Measurements from ENCODE around the gene GDNF. TPM values are rescaled to one million over a fixed set of nuclear protein-coding genes. Genes with fewer than 3 reads are reported as not detected.
"Not testable (repeated sequence)": the region's sequence is repeated elsewhere in the genome, so short reads cannot be mapped to it uniquely, and the experiment has no call there.

Gene GDNF
- total RNA-seq, 2 experiments from 2014 or later = not detected

DNA sequence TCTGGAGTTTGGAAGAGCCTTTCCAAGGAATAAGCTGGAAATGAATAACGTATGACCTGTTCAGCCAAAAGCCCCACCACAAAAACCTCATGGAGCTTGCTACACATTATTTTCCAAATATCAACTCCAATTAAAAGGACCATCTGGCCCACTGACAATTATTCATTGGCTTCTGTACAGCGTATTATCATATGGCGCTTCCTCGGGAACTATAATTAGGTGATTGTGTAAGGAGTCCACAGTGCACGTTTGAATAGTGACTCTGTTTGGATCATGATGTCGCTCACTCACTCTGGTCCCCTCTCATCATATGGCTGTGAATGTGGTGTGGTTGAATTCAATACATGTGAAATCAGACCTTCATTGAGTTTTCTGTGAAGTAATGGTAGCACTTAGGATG is 52.1 kb downstream of the GDNF start:
- ChIA-PET CTCF (no interaction called here), POLR2A (no interaction called here)

GRCh38 chr5:37786862-37787519 is 52.9 kb downstream of the GDNF start:
- ChIA-PET POLR2A (no interaction called here), CTCF (no interaction called here)

DNA sequence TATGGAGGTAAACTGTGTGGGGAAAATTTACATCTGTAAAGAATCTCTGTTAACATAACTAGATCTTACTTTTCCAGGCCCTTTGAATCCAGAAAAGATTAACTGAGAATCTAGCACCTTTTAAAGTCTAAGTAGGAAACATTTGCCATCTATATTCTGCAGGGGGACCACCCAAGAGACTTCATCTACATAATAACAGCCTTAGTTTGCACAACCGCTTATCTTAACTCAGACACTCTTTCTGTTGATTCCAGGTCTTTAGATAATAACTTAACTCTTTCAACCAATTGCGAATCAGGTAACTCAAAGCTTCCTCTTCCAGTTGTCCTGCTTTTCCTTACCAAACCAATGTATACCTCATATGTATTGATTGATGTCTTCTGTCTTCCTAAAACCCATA is 53.4 kb downstream of the GDNF start:
- POLR2A ChIA-PET = no interaction called here
- CTCF ChIA-PET = no interaction called here

DNA sequence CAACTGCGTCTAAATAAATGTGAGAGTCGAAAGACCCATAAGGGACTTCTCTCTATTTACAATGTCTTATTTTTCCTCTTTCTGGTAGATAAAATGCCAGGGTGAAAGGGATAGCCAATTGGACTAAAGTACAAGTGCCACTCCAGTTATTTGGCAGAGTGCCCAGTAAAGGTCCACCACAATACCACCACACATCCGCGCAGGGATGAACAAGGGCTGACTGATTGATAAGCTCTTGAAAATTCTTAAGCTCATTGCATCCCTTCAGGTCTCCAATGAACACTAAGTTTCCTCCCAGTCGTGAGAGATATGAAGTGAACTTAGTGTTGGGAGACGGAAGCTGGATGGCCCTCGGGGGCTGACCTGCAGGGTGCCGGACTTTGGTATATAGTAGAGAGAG is 58.4 kb downstream of the GDNF start:
- POLR2A ChIA-PET = not testable (repeated sequence)

DNA sequence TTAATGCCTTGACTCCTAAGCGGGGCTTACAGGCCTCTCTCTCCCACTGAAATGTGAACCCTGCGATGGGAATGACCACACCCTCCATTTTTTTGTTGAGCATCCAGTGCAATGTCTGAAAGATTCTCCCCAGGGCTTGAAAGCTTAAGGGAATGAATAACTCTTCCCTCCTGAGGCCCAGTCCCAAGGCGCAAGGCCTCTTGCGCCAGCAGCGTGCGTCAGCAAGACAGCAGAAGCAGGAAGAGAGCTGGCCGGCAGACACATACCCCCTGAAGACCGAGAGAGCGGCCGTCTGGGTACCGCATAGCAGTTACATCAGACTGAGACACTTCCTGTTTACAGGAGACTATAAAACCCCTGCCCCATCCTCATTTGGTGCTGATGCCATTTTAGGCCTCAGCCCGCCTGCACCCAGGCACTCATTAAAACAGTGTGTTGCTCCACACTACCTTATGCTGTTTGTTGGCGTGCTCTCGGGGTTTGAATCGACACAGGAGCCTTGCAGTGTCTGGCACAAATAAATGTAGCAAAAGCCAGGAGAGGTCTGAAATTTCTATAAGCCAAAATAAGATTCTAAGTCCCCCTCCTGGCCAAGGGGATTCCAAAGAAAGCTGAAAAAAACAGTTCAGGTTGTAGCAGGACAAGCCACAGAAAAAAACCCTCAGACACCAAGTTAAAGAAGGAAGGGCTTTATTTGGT is 62.3 kb downstream of the GDNF start:
- ChIA-PET POLR2A (no interaction called here), CTCF (no interaction called here)

More for the DNA sequence above, 58.4 kb downstream of the GDNF start:
- CTCF ChIA-PET = interaction anchor here (0.6 kb wide), 1 partner anchor 14 kb away, joined by 3 read pairs; no protein-coding TSS in a partner anchor

GRCh38 chr5:37776826-37777225 is 63.0 kb downstream of the GDNF start:
- ChIA-PET CTCF (no interaction called here), POLR2A (no interaction called here)

GRCh38 chr5:37774912-37775483 is 64.8 kb downstream of the GDNF start:
- ChIA-PET CTCF (interaction anchor here (1.1 kb wide), 1 partner anchor 9 kb away, joined by 4 read pairs; no protein-coding TSS in a partner anchor), POLR2A (no interaction called here)

GRCh38 chr5:37773809-37774208 is 66.0 kb downstream of the GDNF start:
- CTCF ChIA-PET = no interaction called here
- POLR2A ChIA-PET = no interaction called here

DNA sequence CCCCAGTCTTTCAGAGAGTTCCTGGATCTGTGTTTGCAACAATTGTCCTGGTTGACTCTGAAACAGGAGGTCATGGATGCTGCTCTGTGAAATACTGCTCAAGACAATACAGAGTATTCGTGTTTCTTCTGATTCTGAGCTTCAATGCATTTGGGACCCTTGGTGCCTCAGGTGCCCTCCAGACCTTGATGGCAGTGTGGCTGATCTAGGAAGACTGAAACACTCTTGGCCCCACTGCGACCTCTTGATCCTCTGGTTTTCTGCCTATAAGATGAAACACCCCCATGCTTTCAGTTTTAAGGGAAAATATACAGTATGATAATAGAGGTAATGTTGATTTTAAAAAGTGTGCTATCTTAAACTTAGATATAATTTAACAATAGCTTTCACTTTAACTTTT is 67.6 kb downstream of the GDNF start:
- POLR2A ChIA-PET = no interaction called here
- CTCF ChIA-PET = no interaction called here

GRCh38 chr5:37771731-37772130 is 68.1 kb downstream of the GDNF start:
- POLR2A ChIA-PET = no interaction called here
- CTCF ChIA-PET = no interaction called here

- POLR2A ChIA-PET = no interaction called here
Observed at GRCh38 chr5:37771203-37771611, 68.6 kb downstream of the GDNF start.

DNA sequence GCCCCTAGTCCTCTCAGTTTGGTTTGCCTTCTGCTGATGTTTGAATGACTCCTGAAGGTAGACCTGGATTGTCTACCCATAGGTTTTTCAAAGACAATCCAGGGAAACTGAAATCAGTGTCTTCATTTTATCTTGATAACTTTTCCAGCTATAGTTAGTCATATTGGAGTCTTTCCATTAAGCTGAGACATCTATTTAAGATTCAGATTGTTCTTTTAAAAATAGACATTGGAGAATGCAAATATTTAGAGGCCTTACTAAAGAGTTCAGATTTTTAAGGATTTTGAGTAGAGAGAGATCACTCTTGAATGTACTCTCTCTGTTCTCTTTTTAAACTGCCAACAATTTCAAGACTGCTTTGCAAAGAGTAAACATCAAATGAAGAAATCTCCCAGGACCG is 69.1 kb downstream of the GDNF start:
- POLR2A ChIA-PET = no interaction called here
- CTCF ChIA-PET = no interaction called here

More at GRCh38 chr5:37771203-37771611, 68.6 kb downstream of the GDNF start:
- CTCF ChIA-PET = no interaction called here

GRCh38 chr5:37769840-37770239 is 70.0 kb downstream of the GDNF start:
- POLR2A ChIA-PET = no interaction called here
- CTCF ChIA-PET = no interaction called here

DNA sequence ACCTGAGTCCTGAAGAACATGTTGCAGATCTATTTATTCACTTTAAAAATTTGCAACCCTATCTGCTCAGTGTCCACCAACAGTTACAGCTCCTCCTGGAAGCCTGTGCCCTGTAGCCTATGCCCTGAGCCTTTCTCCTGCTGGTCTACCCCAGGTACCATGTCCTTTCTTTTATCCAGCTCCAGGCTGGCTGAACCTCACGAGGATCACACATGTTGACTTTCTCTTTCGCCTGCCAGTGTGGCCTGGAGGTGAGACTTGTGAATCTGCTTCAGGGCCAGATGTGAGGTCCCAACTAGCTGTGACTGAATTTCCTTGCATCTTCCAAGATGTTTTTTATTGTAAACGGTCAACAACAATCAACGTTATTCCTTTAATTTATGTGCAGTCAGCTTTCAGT is 70.7 kb downstream of the GDNF start:
- ChIA-PET POLR2A (no interaction called here), CTCF (no interaction called here)

DNA sequence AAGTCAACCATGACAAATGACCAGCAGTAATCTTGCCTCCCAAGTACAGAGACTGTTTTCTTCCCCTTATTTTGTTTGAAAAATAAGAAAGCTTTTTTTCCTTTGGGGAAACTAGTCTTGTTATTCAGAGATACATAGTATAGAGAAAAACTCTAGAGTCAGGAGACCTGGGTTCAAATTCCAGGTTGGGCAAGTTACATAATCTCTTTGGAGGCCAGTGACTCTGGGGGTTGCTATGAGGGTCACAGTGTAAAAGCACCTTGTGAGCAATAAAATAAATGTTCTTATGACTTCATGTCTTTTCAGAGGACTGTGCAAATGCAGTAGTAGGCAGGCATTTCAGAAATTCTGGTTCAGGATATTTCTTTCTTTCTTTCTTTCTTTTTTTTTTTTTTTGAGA is 71.5 kb downstream of the GDNF start:
- ChIA-PET CTCF (no interaction called here), POLR2A (no interaction called here)

GRCh38 chr5:37767961-37768360 is 71.9 kb downstream of the GDNF start:
- CTCF ChIA-PET = no interaction called here
- POLR2A ChIA-PET = no interaction called here

- ChIA-PET POLR2A (no interaction called here), CTCF (interaction anchor here (0.7 kb wide), 1 partner anchor 14 kb away, joined by 3 read pairs; no protein-coding TSS in a partner anchor)
Observed at GRCh38 chr5:37767251-37767650, 72.6 kb downstream of the GDNF start.

Measured in activated CD8-positive, alpha-beta memory T cell treated with anti-CD3 and anti-CD28 coated beads for 36 hours (primary cell).